HUES48 (cell line): ENCODE results near the gene BCKDK.
"Not testable (repeated sequence)": the region's sequence is repeated elsewhere in the genome, so short reads cannot be mapped to it uniquely, and the experiment has no call there.

Source experiments
- H3K27ac ChIP-seq: one replicate; pipeline ENCODE4 v1.7.0; 2013; ENCODE audit warnings: low read depth, low read length, inconsistent platforms
- H3K27me3 ChIP-seq: 2 replicates; pipeline ENCODE4 v1.6.1; 2013; ENCODE audit warnings: mild to moderate bottlenecking, low read length; ENCODE audit not compliant: control insufficient read depth, insufficient read depth
- H3K36me3 ChIP-seq: 2 replicates; pipeline ENCODE4 v1.6.1; 2013; ENCODE audit warnings: low read length; ENCODE audit not compliant: control insufficient read depth, insufficient read depth
- H3K4me1 ChIP-seq: 2 replicates; pipeline ENCODE4 v1.6.1; 2013; ENCODE audit warnings: mild to moderate bottlenecking, low read length; ENCODE audit not compliant: control insufficient read depth, insufficient read depth
- H3K4me3 ChIP-seq: 2 replicates; pipeline ENCODE4 v1.5.1; 2013; ENCODE audit warnings: mild to moderate bottlenecking, low read depth, low read length
- H3K9ac ChIP-seq: 2 replicates; pipeline ENCODE4 v1.6.1; 2013; ENCODE audit warnings: mild to moderate bottlenecking, low read depth, low read length, moderate library complexity
- H3K9me3 ChIP-seq: 2 replicates; pipeline ENCODE4 v1.6.1; 2013; ENCODE audit warnings: low read length; ENCODE audit not compliant: control insufficient read depth, insufficient read depth

The BCKDK gene

DNA sequence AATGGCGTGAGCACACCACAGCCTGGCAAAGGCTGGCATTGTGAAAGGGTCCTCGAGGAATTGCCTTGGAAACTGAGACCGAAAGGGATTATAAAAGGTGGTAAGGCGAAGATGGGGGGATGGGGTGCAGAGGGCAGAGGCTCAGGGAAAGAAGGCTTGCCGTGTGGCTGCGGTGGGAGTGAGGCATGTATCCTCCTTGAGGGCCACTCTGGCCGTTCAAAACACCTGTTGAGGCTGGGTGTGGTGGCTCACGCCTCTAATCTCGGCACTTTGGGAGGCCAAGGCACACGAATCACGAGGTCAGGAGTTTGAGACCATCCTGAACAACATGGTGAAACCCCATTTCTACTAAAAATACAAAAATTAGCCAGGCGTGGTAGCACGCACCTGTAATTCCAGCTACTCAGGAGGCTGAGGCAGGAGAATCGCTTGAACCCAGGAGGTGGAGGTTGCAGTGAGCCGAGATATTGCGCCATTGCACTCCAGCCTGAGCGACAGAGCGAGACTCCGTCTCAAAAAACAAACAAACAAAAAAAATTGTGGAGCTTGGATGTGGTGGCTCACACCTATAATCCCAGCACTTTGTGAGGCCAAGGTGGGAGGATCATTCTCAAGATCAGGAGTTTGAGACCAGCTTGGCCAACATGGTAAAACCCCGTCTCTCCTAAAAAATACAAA, 28.8 kb downstream of the BCKDK start:
- Histone ChIP-seq H3K4me1 (peaks cover 41% of the 10 kb centered on the region), H3K36me3 (peaks cover 15% of the 10 kb centered on the region)
- not testable (repeated sequence) for H3K27ac ChIP-seq, H3K9ac ChIP-seq, H3K27me3 ChIP-seq, H3K4me3 ChIP-seq, H3K9me3 ChIP-seq

DNA sequence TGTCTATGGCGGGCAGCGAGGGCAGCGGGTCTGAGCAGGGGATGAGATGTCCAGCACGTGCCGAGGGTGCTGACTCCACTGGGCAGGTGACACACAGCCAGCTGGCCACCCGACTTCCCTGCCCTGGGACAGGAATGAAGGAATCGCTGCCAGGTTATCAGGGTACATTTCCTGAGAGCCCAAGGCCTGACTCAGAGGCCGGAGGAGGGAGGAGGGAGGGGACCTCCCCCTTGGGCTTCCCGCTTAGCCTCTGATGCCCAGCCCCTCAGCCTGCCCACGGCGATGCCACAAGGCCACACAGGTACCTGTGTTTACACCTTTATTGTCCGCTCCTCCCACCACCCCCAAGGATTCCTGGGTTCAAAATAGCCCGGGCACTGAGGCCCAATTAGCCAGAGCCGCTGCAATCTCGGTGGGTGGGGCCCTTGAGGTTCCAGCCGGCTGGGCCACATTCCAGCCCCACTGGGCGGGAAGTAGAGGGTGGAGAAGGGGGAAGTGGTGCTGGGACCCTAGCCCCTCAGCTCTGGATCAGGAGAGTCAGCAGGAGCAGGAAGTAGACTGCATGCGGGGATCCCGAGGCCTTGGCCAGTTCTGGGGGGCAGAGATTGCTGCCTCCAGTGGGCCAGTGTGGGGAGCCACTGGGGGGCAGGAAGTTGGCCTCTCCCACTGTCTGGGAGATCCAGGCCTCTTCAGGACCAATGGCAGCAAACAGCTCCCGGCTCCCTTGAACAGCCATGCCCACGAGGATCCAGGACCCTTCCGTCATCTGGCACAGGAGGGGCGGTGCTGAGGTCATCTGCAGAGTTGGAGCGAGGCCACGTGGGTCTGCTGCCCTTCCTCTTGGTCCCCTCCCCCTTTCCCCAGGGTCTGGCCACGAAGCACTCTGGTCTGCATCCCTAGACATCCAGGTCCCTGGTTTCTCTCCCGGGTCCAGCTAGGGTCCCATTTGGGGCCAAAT, 30.7 kb downstream of the BCKDK start:
- H3K4me1 ChIP-seq = peaks cover 33% of the 10 kb centered on the region
- H3K9me3 ChIP-seq = no peaks in the 10 kb centered on the region
- no peaks in the 10 kb centered on the region for H3K36me3 ChIP-seq
- H3K27me3 ChIP-seq = peaks cover 11% of the 10 kb centered on the region
- H3K9ac ChIP-seq = no peak overlapping the region
- no peak overlapping the region for H3K4me3 ChIP-seq
- H3K27ac ChIP-seq = peak overlapping the region; percentile 66

DNA sequence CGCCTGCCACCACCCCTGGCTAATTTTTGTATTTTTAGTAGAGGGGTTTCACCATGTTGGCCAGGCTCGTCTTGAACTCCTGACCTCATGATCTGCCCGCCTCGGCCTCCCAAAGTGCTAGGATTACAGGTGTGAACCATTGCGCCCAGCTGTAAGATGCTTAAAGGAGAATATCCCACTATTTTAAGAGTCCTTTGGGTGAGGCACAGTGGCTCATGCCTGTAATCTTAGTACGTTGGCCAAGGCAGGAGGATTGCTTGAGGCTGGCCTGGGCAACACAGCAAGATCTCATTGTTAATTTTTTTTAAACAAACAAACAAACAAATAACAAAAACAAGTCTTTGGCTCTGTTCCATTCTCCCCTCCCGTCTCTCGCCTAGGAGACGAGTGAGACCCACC, 32.9 kb downstream of the BCKDK start:
- H3K9ac ChIP-seq, H3K9me3 ChIP-seq, H3K36me3 ChIP-seq, H3K4me3 ChIP-seq: not testable (repeated sequence)
- H3K27me3 ChIP-seq = peaks cover 11% of the 10 kb centered on the region
- peak overlapping the region; percentile 80 for H3K27ac ChIP-seq
- H3K4me1 ChIP-seq = peaks cover 21% of the 10 kb centered on the region

DNA sequence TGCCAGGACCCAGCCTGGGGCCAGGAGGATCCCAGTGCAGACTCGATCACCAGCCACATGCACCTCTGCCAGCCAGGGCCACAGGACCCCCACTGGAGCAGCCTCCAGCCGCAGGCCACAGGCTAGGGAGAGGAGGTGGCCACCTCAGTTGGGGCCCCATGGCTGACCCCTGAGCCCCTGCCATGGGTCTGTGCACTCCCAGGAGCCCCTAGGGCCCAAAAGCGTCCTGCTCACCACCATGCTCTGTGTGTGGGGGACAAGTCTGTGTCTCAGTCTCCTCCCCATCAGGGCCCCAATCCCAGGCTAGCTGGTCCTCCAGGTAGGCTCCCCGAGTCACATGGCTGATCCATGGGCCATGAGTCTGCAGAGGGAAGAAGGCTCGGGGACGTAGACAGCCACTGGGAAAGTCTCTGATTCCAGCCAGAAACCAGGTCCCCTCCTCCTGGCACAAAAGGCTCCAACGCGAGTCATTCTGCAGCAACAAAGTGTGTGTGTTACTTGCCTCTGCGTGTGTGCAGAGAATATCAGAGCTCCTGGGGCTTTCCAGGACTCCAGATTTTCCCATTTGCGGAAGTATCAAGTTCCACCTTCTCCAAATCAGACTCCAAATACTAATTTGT, 33.4 kb downstream of the BCKDK start:
- peak overlapping the region; percentile 80 for H3K27ac ChIP-seq
- H3K4me3 ChIP-seq = peak overlapping the region; percentile 48
- peaks cover 11% of the 10 kb centered on the region for H3K27me3 ChIP-seq
- H3K36me3 ChIP-seq = no peaks in the 10 kb centered on the region
- H3K9ac ChIP-seq = no peak overlapping the region
- H3K9me3 ChIP-seq = no peaks in the 10 kb centered on the region
- peaks cover 21% of the 10 kb centered on the region for H3K4me1 ChIP-seq

DNA sequence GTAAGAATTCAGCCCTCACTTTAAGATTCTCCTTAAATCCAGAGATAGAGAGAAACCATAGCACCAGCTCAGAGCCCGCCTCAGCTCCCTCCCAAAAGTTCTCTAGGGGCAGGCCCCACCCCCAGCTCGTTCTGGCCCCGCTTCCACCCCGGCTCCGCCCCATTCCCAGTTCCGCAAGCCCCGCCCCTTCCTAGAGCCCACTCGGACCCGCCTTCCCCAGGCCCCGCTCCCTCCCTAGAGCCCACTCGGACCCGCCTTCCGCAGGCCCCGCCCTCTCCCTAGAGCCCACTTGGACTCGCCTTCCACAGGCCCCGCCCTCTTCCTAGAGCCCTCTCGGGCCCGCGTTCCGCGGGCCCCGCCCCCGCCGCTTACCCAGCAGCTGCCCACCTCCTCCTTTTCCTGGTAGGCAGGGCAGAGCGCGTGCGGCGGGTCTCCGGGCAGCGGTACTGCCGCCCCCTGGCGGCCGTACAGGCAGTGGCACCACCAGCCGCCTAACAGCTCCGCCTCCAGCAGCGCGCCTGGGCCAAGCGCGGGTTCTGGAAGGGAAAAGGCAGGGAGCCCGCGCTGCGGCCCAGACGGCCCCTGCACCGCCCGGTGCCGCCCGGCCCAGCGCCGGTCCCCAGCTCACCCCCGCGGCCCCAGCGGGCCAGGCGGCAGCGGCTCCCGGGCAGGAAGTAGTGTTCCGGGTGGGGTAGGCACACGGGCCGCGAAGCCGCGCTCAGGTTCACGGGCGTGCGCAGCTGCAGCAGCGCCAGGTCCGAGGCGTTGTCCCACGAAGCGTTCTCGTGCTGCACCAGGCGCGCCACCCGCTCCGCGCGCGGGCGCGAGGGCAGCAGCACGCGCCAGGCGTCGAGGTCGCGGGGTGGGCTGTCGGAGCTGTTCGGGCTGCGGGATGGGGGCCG, 34.2 kb downstream of the BCKDK start:
- Histone ChIP-seq H3K27ac (peak overlapping the region; percentile 80), H3K4me3 (peak overlapping the region; percentile 48), H3K9me3 (no peaks in the 10 kb centered on the region), H3K9ac (peak overlapping the region; percentile 22; the same call in 1 of the 2 replicates), H3K36me3 (no peaks in the 10 kb centered on the region), H3K27me3 (peaks cover 18% of the 10 kb centered on the region), H3K4me1 (peaks cover 21% of the 10 kb centered on the region)

DNA sequence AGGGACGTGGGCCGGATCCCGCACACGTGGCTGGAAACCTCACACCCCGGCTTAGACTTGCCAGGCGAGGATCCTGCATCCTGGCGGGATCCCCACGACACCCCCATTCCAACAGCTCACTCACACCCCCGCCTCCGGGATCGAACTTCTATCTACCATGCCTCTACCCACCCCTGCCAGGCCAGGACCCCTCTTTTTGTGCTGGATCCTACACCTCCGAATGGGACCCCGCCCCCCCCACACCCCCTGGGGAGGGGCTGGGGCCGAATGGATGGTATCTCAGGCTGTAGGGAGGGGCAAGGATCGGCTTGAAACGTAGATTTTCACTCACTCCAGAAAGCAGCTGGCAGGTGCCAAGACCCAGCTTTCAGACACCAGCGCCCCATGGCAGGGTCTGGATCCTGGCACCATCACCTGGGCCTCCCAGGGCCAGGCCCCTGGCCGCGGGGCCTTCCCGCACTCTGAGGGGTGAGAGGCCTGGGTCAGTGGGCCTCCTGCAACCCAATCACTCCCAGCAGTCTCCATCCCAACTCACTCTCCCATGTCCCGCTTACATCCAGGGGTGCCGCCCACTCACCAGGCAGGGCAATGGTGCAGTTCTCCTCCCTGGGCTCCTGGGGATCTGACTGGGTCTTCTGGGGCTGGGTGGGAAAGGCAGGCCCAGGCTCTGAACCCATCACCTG, 35.0 kb downstream of the BCKDK start:
- H3K4me3 ChIP-seq = peak overlapping the region; percentile 42; the same call in 1 of the 2 replicates
- peaks cover 20% of the 10 kb centered on the region for H3K4me1 ChIP-seq
- H3K36me3 ChIP-seq = no peaks in the 10 kb centered on the region
- peaks cover 25% of the 10 kb centered on the region for H3K27me3 ChIP-seq
- H3K9me3 ChIP-seq = no peaks in the 10 kb centered on the region
- H3K9ac ChIP-seq = no peak overlapping the region
- no peak overlapping the region for H3K27ac ChIP-seq

DNA sequence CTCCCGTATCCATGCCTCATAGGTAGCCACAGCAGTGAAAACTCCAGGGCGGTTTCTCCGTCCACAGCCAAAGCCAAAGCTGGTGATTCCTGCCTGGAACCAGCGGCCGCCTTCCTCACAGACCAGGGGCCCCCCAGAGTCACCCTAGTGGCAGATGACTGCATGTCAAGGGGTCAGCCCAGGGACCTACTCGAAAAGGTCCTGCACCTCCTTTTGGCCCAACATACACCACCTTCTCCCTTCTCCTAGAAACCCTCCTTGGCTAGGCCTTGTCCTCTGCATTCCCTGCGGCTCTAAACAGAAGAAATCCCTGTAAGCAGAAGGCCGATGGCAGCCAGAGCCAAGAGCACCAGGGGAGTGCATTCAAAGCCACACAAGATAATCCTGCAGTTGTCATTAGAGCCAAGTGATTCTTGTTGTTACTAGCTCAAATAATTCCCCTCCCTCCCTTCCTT, 35.5 kb downstream of the BCKDK start:
- Histone ChIP-seq H3K9ac (no peak overlapping the region), H3K9me3 (no peaks in the 10 kb centered on the region), H3K4me3 (no peak overlapping the region), H3K27me3 (peaks cover 25% of the 10 kb centered on the region), H3K27ac (no peak overlapping the region), H3K4me1 (peaks cover 14% of the 10 kb centered on the region), H3K36me3 (no peaks in the 10 kb centered on the region)

DNA sequence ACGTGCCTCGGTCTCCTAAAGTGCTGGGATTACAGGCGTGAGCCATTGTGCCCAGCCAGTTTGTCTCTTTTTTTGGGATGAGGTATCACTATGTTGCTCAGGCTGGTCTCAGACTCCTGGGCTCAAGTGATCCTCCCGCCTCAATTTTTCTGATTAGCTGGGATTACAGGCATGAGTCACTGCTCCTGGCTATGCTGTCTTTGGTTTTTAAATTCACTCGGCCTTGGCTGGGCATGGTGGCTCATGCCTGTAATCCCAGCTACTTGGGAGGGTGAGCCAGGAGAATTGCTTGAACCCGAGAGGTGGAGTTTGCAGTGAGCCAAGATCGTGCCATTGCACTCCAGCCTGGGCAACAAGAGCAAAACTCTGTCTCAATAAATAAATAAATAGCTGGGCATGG, 36.2 kb downstream of the BCKDK start:
- not testable (repeated sequence) for H3K4me1 ChIP-seq, H3K27ac ChIP-seq, H3K9me3 ChIP-seq, H3K4me3 ChIP-seq, H3K9ac ChIP-seq, H3K36me3 ChIP-seq
- H3K27me3 ChIP-seq = peaks cover 25% of the 10 kb centered on the region

DNA sequence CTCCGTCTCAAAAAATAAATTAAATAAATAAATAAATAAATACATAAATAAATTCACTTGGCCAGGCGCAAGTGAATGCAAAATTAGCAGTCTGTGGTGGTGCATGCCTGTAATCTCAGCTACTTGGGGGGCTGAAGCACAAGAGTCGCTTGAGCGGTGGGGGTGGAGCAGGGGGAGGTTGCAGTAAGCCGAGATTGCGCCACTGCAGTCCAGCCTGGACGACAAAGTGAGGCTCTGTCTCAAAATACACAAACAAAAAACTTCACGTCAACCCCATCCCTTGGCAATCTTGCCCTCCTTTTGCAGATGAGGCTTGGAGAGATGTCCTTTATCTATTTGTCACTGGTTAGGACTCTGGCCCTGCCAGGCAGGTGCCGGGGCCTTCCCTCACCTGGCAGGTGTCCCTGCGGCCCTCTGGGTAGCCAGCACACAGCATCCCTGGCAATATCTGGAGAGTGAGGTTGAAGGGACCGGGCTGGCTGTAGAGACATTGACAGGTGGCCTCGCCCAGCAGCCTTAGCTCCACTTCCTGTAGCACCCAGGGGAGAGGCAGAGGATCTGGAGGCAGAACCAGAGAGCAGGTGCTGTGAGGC, 37.3 kb downstream of the BCKDK start:
- Histone ChIP-seq H3K4me1 (peaks cover 8% of the 10 kb centered on the region), H3K4me3 (no peak overlapping the region), H3K9ac (no peak overlapping the region), H3K9me3 (no peaks in the 10 kb centered on the region), H3K36me3 (no peaks in the 10 kb centered on the region), H3K27ac (no peak overlapping the region), H3K27me3 (peaks cover 25% of the 10 kb centered on the region)
